Nephron (organoid): ENCODE data around the gene PTPRU.

Source experiments
- H3K27ac Mint-ChIP-seq, 3 experiments: 2 replicates each; pipeline ENCODE4 v1.8.0; 2020; ENCODE audit warnings: mixed read lengths in 3 of 3, mild to moderate bottlenecking in 2 of 3, moderate library complexity in 1 of 3
- H3K27me3 Mint-ChIP-seq: 2 replicates; pipeline ENCODE4 v1.8.0; 2021; ENCODE audit warnings: low read depth, mild to moderate bottlenecking, moderate library complexity, mixed read lengths
- H3K36me3 Mint-ChIP-seq: 2 replicates; pipeline ENCODE4 v1.8.0; 2020; ENCODE audit warnings: low read depth, mixed read lengths
- H3K4me1 Mint-ChIP-seq: 2 replicates; pipeline ENCODE4 v1.8.0; 2020; ENCODE audit warnings: mixed read lengths
- H3K4me3 Mint-ChIP-seq, 3 experiments: 2 replicates each; pipeline ENCODE4 v1.8.0; 2020; ENCODE audit warnings: mild to moderate bottlenecking in 3 of 3, mixed read lengths in 3 of 3, moderate library complexity in 2 of 3
- H3K9me3 Mint-ChIP-seq: 2 replicates; pipeline ENCODE4 v1.8.0; 2020; ENCODE audit warnings: mixed read lengths
- CTCF ChIP-seq, 3 experiments: fragments of 200-600 bp; sonication (generic); IDR thresholded peaks; one replicate each; pipeline ENCODE4 v1.5.0; 2021; ENCODE audit warnings: antibody characterized with exemption in 3 of 3; ENCODE audit not compliant: unreplicated experiment in 3 of 3

Gene PTPRU

GRCh38 chr1:29222686-29223085 lies 13.6 kb upstream of the PTPRU start:
- no peaks in the 10 kb centered on the region for H3K9me3 Mint-ChIP-seq
- no peaks in the 10 kb centered on the region for H3K27me3 Mint-ChIP-seq
- no peaks in the 10 kb centered on the region for H3K4me1 Mint-ChIP-seq

GRCh38 chr1:29223521-29223920 lies 12.8 kb upstream of the PTPRU start:
- no peak for TF ChIP-seq CTCF (IDR thresholded peaks at IDR 0.05; ENCODE audit: unreplicated experiment in 3 of 3)
- Mint-ChIP-seq H3K27ac (no peak overlapping the region), H3K27me3 (no peaks in the 10 kb centered on the region), H3K4me3 (no peak overlapping the region), H3K9me3 (no peaks in the 10 kb centered on the region), H3K4me1 (no peaks in the 10 kb centered on the region), H3K36me3 (peaks cover 7% of the 10 kb centered on the region)

More at GRCh38 chr1:29222686-29223085, 13.6 kb upstream of the PTPRU start:
- Mint-ChIP-seq H3K36me3 (peaks cover 8% of the 10 kb centered on the region), H3K4me3 (no peak overlapping the region), H3K27ac (no peak overlapping the region)
- TF ChIP-seq CTCF (IDR thresholded peaks at IDR 0.05; ENCODE audit: unreplicated experiment in 3 of 3): no peak

- Mint-ChIP-seq H3K4me3 (no peak overlapping the region), H3K4me1 (no peaks in the 10 kb centered on the region), H3K9me3 (no peaks in the 10 kb centered on the region), H3K27ac (no peak overlapping the region), H3K36me3 (peaks cover 7% of the 10 kb centered on the region), H3K27me3 (no peaks in the 10 kb centered on the region)
- no peak for TF ChIP-seq CTCF (IDR thresholded peaks at IDR 0.05; ENCODE audit: unreplicated experiment in 3 of 3)
Measured at GRCh38 chr1:29224356-29224837, 11.9 kb upstream of the PTPRU start.

GRCh38 chr1:29225361-29225760 lies 11.0 kb upstream of the PTPRU start:
- H3K27me3 Mint-ChIP-seq: no peaks in the 10 kb centered on the region

GRCh38 chr1:29227511-29227910 lies 8.8 kb upstream of the PTPRU start:
- Mint-ChIP-seq H3K27me3 (no peaks in the 10 kb centered on the region), H3K4me1 (peaks cover 15% of the 10 kb centered on the region), H3K4me3 (peak overlapping the region in 2 of 3 experiments; percentile 25 to 63)

More at GRCh38 chr1:29225361-29225760, 11.0 kb upstream of the PTPRU start:
- Mint-ChIP-seq H3K27ac (no peak overlapping the region), H3K4me1 (peaks cover 7% of the 10 kb centered on the region), H3K9me3 (no peaks in the 10 kb centered on the region), H3K4me3 (no peak overlapping the region), H3K36me3 (peaks cover 7% of the 10 kb centered on the region)
- no peak for TF ChIP-seq CTCF (IDR thresholded peaks at IDR 0.05; ENCODE audit: unreplicated experiment in 3 of 3)

More at GRCh38 chr1:29227511-29227910, 8.8 kb upstream of the PTPRU start:
- H3K27ac Mint-ChIP-seq: no peak overlapping the region
- TF ChIP-seq CTCF (IDR thresholded peaks at IDR 0.05; ENCODE audit: unreplicated experiment in 3 of 3): no peak
- no peaks in the 10 kb centered on the region for H3K9me3 Mint-ChIP-seq
- peaks cover 3% of the 10 kb centered on the region for H3K36me3 Mint-ChIP-seq
